Activated CD8-positive, alpha-beta memory T cell treated with anti-CD3 and anti-CD28 coated beads, Interleukin-2, amount 10 ng/mL, durations not matched to agents 7 days and 5 days (primary cell): ENCODE results near the gene DNAH2. TPM values are rescaled to one million over a fixed set of nuclear protein-coding genes. Genes with fewer than 3 reads are reported as not detected.
A peak's percentile ranks its signal among the peaks of the same experiment; 100 is the strongest.

ENCODE experiments used
- ATAC-seq: fragments of 150-1000 bp; cut with Tn5 transposase; one replicate; pipeline ENCODE4 v1.10.0; 2021; ENCODE audit warnings: moderate library complexity
- CTCF ChIA-PET: fragments of 350-600 bp; sonication (Branson Sonifier 250); formaldehyde crosslinking; loops from one replicate; lab custom pipeline; 2021; ENCODE audit warnings: antibody characterized with exemption; lab: Charles Lee
- DNase-seq: peaks from one replicate; pipeline ENCODE4 v3.0.0-alpha.2; 2020
- H3K27ac Mint-ChIP-seq: one replicate; pipeline ENCODE4 v1.8.0; 2021; ENCODE audit warnings: mild to moderate bottlenecking, mixed read lengths
- H3K27me3 Mint-ChIP-seq: one replicate; pipeline ENCODE4 v1.8.0; 2021; ENCODE audit warnings: mixed read lengths
- H3K36me3 Mint-ChIP-seq: one replicate; pipeline ENCODE4 v1.8.0; 2021; ENCODE audit warnings: mild to moderate bottlenecking, mixed read lengths
- H3K4me1 Mint-ChIP-seq: one replicate; pipeline ENCODE4 v1.8.0; 2021; ENCODE audit warnings: mixed read lengths
- H3K4me3 Mint-ChIP-seq: one replicate; pipeline ENCODE4 v1.8.0; 2021; ENCODE audit warnings: mild to moderate bottlenecking, moderate library complexity, mixed read lengths
- H3K9me3 Mint-ChIP-seq: one replicate; pipeline ENCODE4 v1.8.0; 2022; ENCODE audit warnings: low read depth, mixed read lengths
- total RNA-seq, 2 experiments: library from RNA; stranded (reverse); gene quantifications; one replicate each; pipeline ENCODE4 v1.2.3, GENCODE V29; 2021

Gene DNAH2
- total RNA-seq, 2 experiments from 2014 or later, result not detected

DNA sequence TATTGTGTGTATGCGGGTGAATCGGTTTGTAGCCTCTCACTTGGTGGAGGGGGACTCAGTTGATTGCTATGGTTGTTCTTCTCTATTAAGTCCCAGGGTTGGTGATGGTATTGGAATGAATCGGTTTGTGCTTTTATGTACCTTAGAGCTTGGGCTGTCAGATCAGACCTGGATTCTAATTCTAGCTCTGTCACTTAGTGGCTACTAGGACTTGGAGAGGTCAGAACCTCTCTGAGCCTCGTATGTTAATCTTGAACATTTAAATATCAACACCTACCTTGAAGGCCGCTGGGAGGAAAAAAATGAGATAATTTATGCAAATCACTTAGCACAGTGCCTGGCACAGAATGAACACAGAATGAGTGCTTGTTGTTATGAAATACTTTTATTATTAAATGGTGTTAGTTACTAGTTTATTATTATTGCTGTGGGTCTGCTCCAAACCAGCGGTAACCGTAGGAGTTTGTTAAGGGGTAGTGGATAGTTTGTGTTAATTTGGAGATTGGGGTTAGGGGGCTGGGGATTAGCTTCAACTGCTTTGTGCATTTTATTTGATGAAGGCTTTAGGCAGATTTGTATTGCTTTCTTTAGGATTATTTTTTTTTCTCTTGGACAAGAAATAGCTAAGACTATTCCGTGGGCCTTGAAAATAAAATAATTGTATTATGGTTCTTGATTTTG is 120.0 kb downstream of the DNAH2 start:
- no peaks in the 10 kb centered on the region for H3K36me3 Mint-ChIP-seq
- CTCF ChIA-PET, result interaction anchor here (0.6 to 2.2 kb wide), 9 partner anchors 13 to 242 kb away, joined by 3 to 10 read pairs (median 4); partner anchors contain the start of genes CYB5D1 and NAA38

DNA sequence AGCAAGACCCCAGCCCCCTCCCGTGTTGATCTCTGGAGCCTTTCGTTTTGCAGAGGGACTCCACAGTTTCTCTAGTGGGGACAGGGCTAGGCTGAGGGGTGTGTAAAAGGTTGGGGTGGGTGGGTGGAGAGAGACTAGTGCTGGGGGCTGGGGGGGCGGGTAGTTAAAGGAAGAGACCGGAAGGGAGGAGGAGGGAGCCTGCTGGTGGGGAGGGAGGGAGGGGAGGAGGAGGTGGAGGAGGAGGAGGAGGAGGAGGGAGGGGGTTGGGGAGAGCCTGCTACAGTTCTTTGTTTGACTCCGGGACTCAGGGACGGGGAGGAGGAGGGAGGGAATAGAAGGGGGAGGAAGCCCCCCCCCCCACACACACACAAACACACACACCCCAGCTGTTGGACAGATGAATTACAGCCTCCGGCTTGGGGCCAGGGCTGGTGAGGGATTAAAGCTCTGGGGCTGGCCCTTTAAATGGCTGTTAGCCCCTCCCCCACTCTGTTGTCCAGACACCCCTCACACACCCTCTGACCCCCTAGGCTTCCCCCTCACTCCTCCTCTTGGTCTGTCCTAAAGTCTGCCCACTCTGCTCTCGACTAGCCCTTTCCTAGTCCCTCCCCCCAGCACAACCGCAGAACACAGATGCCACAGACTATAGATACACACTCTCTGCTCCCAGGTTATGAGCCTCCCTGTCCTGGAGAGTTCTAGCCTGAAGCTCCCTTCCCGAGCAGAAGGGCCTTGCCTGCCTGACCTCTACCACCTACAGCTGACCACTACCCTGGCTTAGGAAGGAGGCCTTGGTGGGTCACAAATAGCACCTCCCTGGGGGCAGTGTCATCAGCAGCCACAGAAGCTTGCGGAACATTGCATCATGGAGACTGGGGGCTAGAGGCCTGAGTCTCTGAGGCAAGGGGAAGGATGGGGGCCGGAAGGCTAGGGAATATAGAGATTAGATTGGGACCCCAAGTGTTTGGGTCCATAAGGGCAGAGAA is 120.8 kb downstream of the DNAH2 start:
- Mint-ChIP-seq H3K27ac (peak overlapping the region; percentile 58), H3K36me3 (no peaks in the 10 kb centered on the region), H3K4me1 (peaks cover 56% of the 10 kb centered on the region), H3K4me3 (peak overlapping the region; percentile 77), H3K27me3 (peaks cover 2% of the 10 kb centered on the region), H3K9me3 (no peaks in the 10 kb centered on the region)
- CTCF ChIA-PET, result interaction anchor here (0.9 to 2.2 kb wide), 8 partner anchors 12 to 281 kb away, joined by 3 to 10 read pairs (median 4); partner anchors contain the start of genes CYB5D1 and NAA38
- ATAC-seq, result no peak
- no peak for DNase-seq

More for the DNA sequence above, 120.0 kb downstream of the DNAH2 start:
- no peak for ATAC-seq
- Mint-ChIP-seq H3K27me3 (peaks cover 7% of the 10 kb centered on the region), H3K27ac (peak overlapping the region; percentile 50), H3K4me1 (peaks cover 61% of the 10 kb centered on the region), H3K4me3 (peak overlapping the region; percentile 77), H3K9me3 (no peaks in the 10 kb centered on the region)
- DNase-seq, result no peak

DNA sequence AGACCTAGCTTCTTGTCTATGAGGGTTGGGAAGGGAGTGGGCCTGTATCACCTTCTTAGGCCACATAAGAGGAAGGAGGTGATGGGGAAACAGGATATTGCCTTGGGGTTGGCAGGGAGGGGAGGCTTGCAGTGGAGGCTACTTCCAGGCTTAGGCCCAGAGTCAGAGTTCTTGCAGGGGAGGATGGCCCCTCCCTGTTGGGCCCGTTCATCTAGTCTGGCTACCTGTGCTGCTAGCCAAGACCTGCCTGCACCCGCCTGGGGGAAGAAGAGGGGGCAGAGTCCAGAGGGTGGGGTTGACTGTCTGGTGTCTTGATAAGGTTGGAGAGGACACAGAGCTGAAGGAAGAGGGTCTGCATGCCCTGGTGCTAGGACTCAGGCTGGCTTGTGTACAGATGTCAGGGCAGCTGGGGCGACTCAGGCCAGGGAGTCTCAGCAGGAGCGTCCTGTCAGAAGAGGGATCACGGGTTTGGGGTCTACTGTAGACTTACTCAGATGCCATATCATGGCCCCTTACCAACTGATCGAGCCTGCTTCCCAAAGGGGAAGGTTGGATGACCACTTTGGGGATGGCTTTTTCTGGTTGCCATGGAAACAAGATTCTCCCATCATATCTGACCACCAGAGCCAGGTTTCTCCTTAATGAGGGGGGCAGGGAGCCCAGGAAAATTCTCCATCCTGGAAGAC is 121.8 kb downstream of the DNAH2 start:
- CTCF ChIA-PET, result interaction anchor here (0.9 to 2.2 kb wide), 4 partner anchors 11 to 280 kb away, joined by 3 to 10 read pairs (median 6); partner anchors contain the start of genes CYB5D1 and NAA38

DNA sequence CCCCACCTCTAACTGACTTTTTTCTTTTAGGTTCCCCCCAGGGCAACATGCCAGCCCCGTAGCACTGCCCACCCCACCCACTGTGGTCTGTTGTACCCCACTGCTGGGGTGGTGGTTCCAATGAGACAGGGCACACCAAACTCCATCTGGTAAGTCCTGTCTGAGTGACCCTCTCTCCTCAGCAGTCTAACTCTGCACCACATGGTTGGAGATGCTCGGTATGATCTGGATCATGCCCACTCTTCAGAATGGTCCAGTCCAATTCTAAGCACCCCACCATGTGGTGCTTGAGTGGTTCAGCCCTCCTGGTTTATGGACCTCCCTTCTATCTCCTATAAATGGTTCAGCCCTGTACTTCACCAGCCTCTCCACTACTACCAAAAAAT is 122.3 kb downstream of the DNAH2 start:
- Mint-ChIP-seq H3K4me1 (peaks cover 49% of the 10 kb centered on the region), H3K27me3 (no peaks in the 10 kb centered on the region), H3K36me3 (no peaks in the 10 kb centered on the region), H3K27ac (no peak overlapping the region), H3K4me3 (no peak overlapping the region), H3K9me3 (no peaks in the 10 kb centered on the region)
- no peak for DNase-seq
- ATAC-seq, result no peak
- CTCF ChIA-PET, result interaction anchor here (0.8 to 2.1 kb wide), 2 partner anchors 17 to 152 kb away, joined by 3 to 7 read pairs; partner anchors contain the start of genes CYB5D1, NAA38 and WRAP53

More for the DNA sequence above, 121.8 kb downstream of the DNAH2 start:
- no peak for DNase-seq
- no peak overlapping the region for H3K4me3 Mint-ChIP-seq
- no peak for ATAC-seq
- H3K27me3 Mint-ChIP-seq, result no peaks in the 10 kb centered on the region
- peak overlapping the region; percentile 58 for H3K27ac Mint-ChIP-seq
- H3K9me3 Mint-ChIP-seq, result no peaks in the 10 kb centered on the region
- H3K36me3 Mint-ChIP-seq, result no peaks in the 10 kb centered on the region
- peaks cover 51% of the 10 kb centered on the region for H3K4me1 Mint-ChIP-seq

DNA sequence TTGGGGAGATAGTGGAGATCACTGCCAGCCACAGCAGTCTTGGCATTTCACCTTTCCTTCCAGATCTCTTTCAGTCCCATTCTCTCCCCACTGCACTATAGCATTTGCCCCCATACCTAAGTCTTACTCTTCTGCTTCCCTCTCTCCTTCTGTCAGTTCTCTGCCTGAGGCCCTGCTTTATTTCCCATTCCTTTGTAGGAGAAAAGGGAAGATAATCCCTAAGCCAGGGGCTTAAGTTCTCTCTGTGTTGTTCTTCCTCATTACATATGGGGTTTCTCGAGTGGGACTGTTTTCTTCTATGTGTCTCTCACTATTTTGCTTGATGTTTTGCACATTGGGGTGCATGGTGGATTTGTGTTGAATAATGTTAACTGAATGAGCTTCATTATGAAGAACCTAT is 122.9 kb downstream of the DNAH2 start:
- peaks cover 53% of the 10 kb centered on the region for H3K4me1 Mint-ChIP-seq
- CTCF ChIA-PET, result interaction anchor here (0.8 to 1.2 kb wide), 3 partner anchors 9 to 152 kb away, joined by 3 to 4 read pairs (median 3); partner anchors contain the start of genes NAA38 and WRAP53
- H3K27me3 Mint-ChIP-seq, result no peaks in the 10 kb centered on the region
- DNase-seq, result no peak
- ATAC-seq, result no peak
- no peak overlapping the region for H3K27ac Mint-ChIP-seq
- no peaks in the 10 kb centered on the region for H3K36me3 Mint-ChIP-seq
- peak overlapping the region; percentile 80 for H3K4me3 Mint-ChIP-seq
- no peaks in the 10 kb centered on the region for H3K9me3 Mint-ChIP-seq

DNA sequence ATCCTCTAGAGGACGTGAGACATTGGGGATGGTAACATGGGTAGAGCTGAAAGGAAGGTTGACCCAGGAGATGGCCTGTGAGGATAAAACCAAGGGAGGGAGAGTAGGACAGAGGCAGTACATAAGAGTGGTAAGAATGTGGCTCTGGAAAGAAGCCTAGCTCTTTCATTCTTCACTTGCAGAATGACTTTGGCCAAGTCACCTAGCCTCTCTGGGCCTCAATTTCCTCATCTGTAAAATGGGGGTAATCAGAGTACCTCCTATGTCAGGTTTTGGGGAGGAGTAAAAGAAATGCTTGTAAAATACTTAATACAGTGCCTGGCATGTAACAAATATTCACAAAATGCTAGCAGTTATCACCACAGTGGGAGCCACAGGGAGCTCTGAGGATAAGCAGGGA is 123.3 kb downstream of the DNAH2 start:
- peak overlapping the region; percentile 69 for H3K27ac Mint-ChIP-seq
- DNase-seq (no peak), ATAC-seq (no peak)
- H3K4me3 Mint-ChIP-seq, result peak overlapping the region; percentile 80
- CTCF ChIA-PET, result interaction anchor here (0.8 to 1.2 kb wide), 3 partner anchors 9 to 153 kb away, joined by 3 to 4 read pairs (median 3); partner anchors contain the start of genes NAA38 and WRAP53
- no peaks in the 10 kb centered on the region for H3K27me3 Mint-ChIP-seq
- no peaks in the 10 kb centered on the region for H3K36me3 Mint-ChIP-seq
- H3K4me1 Mint-ChIP-seq, result peaks cover 56% of the 10 kb centered on the region
- no peaks in the 10 kb centered on the region for H3K9me3 Mint-ChIP-seq

DNA sequence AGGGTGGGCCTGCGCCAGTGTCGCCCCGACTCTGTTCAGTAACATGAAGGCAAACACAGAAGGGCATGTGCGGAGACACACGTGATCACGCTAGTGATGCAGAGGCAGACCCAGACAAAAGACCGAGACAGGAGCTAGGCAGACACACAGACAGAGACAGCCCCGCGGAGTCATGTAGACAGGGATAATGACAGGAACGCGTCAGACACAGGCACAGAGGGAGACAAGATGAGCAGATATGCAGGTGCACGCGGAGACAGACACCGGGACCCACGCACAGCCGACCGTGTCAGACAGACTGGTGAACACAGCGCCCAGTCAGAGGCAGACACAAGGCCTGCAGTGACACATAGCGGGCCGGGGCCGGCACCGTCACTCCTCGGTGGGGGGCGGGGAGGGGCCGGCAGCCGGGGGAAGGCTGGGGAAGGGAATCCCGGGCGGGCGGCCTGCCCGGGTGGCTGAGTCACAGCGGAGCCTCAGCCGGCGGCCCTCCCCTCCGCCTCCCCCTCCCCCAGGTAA is 123.9 kb downstream of the DNAH2 start:
- peak overlapping the region; percentile 69 for H3K27ac Mint-ChIP-seq
- H3K4me1 Mint-ChIP-seq, result peaks cover 54% of the 10 kb centered on the region
- H3K27me3 Mint-ChIP-seq, result no peaks in the 10 kb centered on the region
- H3K4me3 Mint-ChIP-seq, result peak overlapping the region; percentile 80
- no peaks in the 10 kb centered on the region for H3K36me3 Mint-ChIP-seq
- CTCF ChIA-PET, result interaction anchor here (1.0 to 2.1 kb wide), 5 partner anchors 15 to 147 kb away, joined by 3 to 9 read pairs (median 4); partner anchors contain the start of genes CNTROB, NAA38 and TRAPPC1
- no peaks in the 10 kb centered on the region for H3K9me3 Mint-ChIP-seq
- peak; percentile 85 for DNase-seq
- peak; percentile 10 for ATAC-seq

DNA sequence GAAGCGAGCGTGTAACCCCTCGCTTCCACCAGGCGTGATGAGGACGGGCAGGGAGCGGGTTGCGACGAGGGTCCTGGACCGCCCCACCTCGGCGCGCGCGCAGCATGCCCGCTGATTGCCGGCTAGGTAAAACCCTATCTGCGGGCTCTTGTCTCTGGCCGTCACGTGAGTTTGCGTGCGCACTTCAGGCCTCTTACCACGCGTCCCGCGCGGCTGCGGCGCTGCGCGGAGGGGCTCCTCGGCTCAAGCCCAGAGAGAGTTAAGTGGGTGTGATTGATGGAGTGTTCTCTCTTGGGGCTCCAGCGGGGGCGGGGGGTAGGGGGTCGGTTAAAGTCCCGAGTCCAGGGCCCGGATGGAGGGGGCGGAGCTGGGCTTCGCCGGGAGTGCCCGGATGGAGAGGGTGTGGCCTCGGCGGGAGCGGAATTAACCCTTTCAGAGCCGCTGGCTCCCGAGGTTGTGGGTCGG is 124.4 kb downstream of the DNAH2 start:
- Mint-ChIP-seq H3K9me3 (no peaks in the 10 kb centered on the region), H3K27me3 (no peaks in the 10 kb centered on the region), H3K4me3 (peak overlapping the region; percentile 80), H3K4me1 (peaks cover 50% of the 10 kb centered on the region), H3K27ac (peak overlapping the region; percentile 99), H3K36me3 (no peaks in the 10 kb centered on the region)
- DNase-seq (peak; percentile 90), ATAC-seq (peak; percentile 16)
- CTCF ChIA-PET, result interaction anchor here (1.0 to 6.7 kb wide), 5 partner anchors 9 to 147 kb away, joined by 3 to 85 read pairs (median 5); partner anchors contain the start of genes CNTROB, KDM6B, NAA38 and TRAPPC1

DNA sequence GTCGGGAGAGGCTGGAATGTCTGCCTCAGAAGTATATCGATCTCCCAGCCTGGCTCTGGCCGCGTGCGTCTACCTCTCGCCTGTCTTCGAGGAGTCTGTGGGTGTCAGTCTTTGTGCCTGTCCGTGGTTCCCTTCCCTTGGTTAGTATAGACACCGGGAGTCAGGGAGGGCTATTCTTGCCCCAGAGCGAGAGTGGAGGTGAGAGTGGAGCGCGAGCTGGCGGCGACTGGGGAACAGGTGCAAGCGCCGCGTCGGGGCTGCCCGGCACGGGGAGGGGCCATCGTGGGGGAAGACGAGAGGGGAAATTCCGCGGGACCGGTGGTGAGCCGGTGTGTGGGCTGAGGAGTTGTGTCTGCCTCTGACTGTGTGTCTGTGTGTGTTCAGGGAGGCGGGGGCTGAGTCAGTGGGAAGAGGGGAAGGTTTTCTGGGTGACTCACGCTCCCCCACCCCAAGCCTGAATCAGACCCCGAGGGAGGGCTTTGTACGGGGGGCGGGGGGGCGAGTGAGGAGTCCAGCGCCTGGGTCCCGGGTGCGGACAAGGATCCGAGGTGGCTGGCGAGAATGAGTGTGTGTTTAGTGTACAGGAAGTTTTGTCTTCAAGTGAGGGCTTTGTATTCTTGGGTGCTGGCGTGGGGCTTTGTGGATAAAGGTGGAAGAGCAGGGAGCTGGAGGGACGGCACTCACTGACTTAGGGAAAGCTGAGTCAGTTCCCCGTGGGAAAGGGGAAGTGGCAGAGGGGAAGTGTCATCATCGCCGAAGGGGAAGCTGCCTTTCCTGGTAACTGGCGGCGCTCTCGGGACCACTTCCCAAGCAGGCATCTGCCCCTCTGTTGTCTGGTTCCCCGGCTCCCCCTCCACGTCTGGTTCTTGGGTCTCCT is 125.1 kb downstream of the DNAH2 start:
- H3K36me3 Mint-ChIP-seq, result no peaks in the 10 kb centered on the region
- CTCF ChIA-PET, result interaction anchor here (0.9 to 6.7 kb wide), 8 partner anchors 9 to 280 kb away, joined by 3 to 85 read pairs (median 4); partner anchors contain the start of genes CNTROB, KDM6B, NAA38 and TRAPPC1
- DNase-seq (peak; percentile 90), ATAC-seq (peak; percentile 27)
- H3K4me3 Mint-ChIP-seq, result peak overlapping the region; percentile 80
- H3K27me3 Mint-ChIP-seq, result no peaks in the 10 kb centered on the region
- H3K27ac Mint-ChIP-seq, result peak overlapping the region; percentile 99
- H3K4me1 Mint-ChIP-seq, result peaks cover 43% of the 10 kb centered on the region
- H3K9me3 Mint-ChIP-seq, result no peaks in the 10 kb centered on the region

DNA sequence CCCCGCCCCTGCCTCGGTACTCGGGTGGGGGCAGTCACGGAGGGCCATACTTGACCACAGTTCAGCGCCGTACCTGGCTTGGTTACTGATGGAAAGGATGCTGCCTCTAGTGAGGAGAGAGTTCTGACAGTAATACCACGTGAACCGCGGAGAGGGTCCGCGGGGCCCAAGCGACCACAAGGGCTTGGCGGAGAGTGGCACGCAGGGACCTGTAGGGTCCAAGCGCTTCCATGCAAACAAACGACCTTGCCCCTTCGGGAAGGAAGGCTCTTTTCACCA is 125.7 kb downstream of the DNAH2 start:
- Mint-ChIP-seq H3K36me3 (no peaks in the 10 kb centered on the region), H3K27ac (peak overlapping the region; percentile 99), H3K4me3 (peak overlapping the region; percentile 80), H3K9me3 (no peaks in the 10 kb centered on the region), H3K4me1 (peaks cover 42% of the 10 kb centered on the region), H3K27me3 (no peaks in the 10 kb centered on the region)
- CTCF ChIA-PET, result interaction anchor here (0.9 to 6.7 kb wide), 5 partner anchors 10 to 280 kb away, joined by 3 to 85 read pairs (median 4); partner anchors contain the start of gene KDM6B
- no peak for DNase-seq
- ATAC-seq, result peak; percentile 0

DNA sequence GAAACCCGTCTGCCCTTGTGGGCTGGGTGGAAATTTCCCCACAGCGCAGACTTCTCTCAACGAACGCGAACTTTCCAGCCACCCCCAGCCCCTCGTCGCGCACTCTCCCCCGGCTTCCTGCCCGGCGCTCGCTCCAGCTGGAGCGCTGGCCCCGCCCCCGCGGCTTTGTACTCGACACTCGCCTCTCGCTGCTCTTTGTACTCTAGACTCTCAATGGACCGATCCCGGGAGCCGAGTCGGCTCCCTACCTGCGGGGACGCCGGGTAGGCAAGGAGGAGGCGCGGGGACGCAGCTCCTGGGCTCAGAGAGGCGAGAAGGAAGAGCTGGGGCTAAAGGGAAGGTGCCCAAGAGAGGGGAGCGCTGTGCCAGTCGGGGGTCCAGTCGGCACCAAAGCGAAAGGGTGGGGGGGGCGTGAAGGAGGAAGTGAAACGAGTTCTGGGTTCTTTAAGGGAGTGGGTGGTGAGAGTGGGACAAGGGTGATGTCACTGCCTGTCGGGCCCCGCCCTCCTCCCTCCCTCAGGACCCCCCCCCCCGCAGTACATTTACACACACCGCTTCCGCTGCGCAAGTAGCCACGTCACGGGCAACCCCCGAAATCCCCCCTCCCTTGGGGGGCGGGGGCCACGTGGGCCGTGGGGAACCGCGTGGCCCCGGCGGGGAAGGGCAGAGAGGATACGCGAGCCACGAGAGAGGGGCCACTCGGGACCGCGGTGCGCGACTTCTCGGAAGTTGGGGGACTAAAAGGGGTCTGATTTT is 126.2 kb downstream of the DNAH2 start:
- Mint-ChIP-seq H3K36me3 (no peaks in the 10 kb centered on the region), H3K4me3 (peak overlapping the region; percentile 80), H3K9me3 (no peaks in the 10 kb centered on the region), H3K4me1 (peaks cover 40% of the 10 kb centered on the region), H3K27ac (peak overlapping the region; percentile 99), H3K27me3 (no peaks in the 10 kb centered on the region)
- ATAC-seq (peak; percentile 21), DNase-seq (peak; percentile 89)
- CTCF ChIA-PET, result interaction anchor here (0.9 to 6.7 kb wide), 5 partner anchors 10 to 279 kb away, joined by 3 to 85 read pairs (median 4); partner anchors contain the start of gene KDM6B
